Measurements from ENCODE around the gene PDZD2. TPM values are rescaled to one million over a fixed set of nuclear protein-coding genes. Genes with fewer than 3 reads are reported as not detected.

PDZD2 gene
- total and polyA plus RNA-seq, 7 donors, result 1.2 to 11.7 (median 7.1) TPM

DNA sequence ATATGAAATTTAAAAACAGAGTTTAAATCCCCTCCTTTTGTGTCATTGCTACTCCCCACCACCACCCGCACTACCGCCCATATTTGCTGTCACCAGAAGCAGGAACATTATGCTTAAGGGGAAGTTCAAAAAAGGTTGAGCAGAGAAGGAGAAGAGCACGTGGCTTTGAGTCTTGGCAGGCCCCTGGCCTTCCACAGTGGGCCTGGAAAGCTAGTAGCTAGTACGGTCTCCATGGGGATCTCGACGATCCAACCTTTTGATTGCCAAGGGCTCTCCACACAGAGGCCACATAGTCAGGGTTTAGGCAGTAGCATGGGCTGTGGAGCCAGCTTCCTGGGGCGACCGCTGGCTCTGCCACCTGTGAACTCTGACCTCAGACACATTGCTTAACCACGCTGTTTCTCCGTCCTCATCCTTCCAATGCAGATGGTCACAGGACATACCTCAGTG lies 445.1 kb downstream of the PDZD2 start:
- Histone ChIP-seq H3K4me1 (no peaks in the 10 kb centered on the region), H3K27me3 (no peaks in the 10 kb centered on the region), H3K36me3 (peaks cover 0 to 10% (median 0%) of the 10 kb centered on the region in 4 donors), H3K27ac (no peak overlapping the region), H3K4me3 (no peak overlapping the region), H3K9me3 (no peaks in the 10 kb centered on the region)
- intact Hi-C loops (cut with DNase I), result no loop called here
- TF ChIP-seq POLR2AphosphoS5 (IDR thresholded peaks at IDR 0.05) (no peak), EP300 (IDR thresholded peaks at IDR 0.05) (no peak), POLR2A (IDR thresholded peaks at IDR 0.05) (no peak)
- TF ChIP-seq, protein P1, sequence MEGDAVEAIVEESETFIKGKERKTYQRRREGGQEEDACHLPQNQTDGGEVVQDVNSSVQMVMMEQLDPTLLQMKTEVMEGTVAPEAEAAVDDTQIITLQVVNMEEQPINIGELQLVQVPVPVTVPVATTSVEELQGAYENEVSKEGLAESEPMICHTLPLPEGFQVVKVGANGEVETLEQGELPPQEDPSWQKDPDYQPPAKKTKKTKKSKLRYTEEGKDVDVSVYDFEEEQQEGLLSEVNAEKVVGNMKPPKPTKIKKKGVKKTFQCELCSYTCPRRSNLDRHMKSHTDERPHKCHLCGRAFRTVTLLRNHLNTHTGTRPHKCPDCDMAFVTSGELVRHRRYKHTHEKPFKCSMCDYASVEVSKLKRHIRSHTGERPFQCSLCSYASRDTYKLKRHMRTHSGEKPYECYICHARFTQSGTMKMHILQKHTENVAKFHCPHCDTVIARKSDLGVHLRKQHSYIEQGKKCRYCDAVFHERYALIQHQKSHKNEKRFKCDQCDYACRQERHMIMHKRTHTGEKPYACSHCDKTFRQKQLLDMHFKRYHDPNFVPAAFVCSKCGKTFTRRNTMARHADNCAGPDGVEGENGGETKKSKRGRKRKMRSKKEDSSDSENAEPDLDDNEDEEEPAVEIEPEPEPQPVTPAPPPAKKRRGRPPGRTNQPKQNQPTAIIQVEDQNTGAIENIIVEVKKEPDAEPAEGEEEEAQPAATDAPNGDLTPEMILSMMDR (IDR thresholded peaks at IDR 0.05), result no peak
- no peak for DNase-seq
- WGBS, 2 donors, result 83 to 88% methylated on average over 10 of the region's 10 CpGs

DNA sequence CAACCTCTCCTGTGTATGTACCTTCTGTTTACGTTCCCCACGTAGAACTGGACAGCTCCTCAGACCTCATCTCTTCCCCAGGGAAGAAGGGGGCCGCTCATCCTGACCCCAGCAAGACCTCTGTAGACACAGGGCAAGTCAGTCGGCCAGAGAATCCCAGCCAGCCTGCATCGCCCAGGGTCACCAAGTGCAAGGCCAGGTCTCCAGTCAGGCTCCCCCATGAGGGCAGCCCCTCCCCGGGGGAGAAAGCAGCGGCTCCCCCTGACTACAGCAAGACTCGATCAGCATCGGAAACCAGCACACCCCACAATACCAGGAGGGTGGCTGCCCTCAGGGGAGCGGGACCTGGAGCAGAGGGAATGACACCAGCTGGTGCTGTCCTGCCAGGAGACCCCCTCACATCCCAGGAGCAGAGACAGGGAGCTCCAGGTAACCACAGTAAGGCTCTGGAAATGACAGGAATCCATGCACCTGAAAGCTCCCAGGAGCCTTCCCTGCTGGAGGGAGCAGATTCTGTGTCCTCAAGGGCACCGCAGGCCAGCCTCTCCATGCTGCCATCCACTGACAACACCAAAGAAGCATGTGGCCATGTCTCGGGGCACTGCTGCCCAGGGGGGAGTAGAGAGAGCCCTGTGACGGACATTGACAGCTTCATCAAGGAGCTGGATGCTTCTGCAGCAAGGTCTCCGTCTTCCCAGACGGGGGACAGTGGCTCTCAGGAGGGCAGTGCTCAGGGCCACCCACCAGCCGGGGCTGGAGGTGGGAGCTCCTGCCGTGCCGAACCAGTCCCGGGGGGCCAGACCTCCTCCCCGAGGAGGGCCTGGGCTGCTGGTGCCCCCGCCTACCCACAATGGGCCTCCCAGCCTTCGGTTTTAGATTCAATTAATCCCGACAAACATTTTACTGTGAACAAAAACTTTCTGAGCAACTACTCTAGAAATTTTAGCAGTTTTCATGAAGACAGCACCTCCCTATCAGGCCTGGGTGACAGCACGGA lies 448.5 kb downstream of the PDZD2 start:
- H3K27ac ChIP-seq, result no peak overlapping the region
- DNase-seq, result no peak
- TF ChIP-seq POLR2A (IDR thresholded peaks at IDR 0.05) (no peak), POLR2AphosphoS5 (IDR thresholded peaks at IDR 0.05) (no peak), EP300 (IDR thresholded peaks at IDR 0.05) (no peak)
- TF ChIP-seq, protein P1 (IDR thresholded peaks at IDR 0.05), result no peak
- no peaks in the 10 kb centered on the region for H3K9me3 ChIP-seq
- H3K27me3 ChIP-seq, result no peaks in the 10 kb centered on the region
- peaks cover 0 to 18% (median 2%) of the 10 kb centered on the region in 4 donors for H3K36me3 ChIP-seq
- intact Hi-C loops (cut with DNase I), result no loop called here
- no peaks in the 10 kb centered on the region for H3K4me1 ChIP-seq
- 92 to 94% methylated on average over 24 of the region's 24 CpGs for WGBS, 2 donors
- H3K4me3 ChIP-seq, result no peak overlapping the region

DNA sequence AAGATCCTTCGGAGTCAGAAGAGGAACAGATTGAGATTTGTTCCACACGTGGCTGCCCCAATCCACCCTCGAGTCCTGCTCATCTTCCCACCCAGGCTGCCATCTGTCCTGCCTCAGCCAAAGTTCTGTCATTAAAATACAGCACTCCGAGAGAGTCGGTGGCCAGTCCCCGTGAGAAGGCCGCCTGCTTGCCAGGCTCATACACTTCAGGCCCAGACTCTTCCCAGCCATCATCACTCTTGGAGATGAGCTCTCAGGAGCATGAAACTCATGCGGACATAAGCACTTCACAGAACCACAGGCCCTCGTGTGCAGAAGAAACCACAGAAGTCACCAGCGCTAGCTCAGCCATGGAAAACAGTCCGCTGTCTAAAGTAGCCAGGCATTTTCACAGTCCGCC lies 449.3 kb downstream of the PDZD2 start:
- intact Hi-C loops (cut with DNase I), result no loop called here
- WGBS, 2 donors, result 92 to 93% methylated on average over 12 of the region's 12 CpGs
- no peak overlapping the region for H3K27ac ChIP-seq
- H3K36me3 ChIP-seq, result peaks cover 0 to 18% (median 2%) of the 10 kb centered on the region in 4 donors
- DNase-seq, result no peak
- H3K27me3 ChIP-seq, result no peaks in the 10 kb centered on the region
- no peak overlapping the region for H3K4me3 ChIP-seq
- H3K9me3 ChIP-seq, result no peaks in the 10 kb centered on the region
- H3K4me1 ChIP-seq, result peaks cover 0 to 7% (median 4%) of the 10 kb centered on the region in 4 donors
- TF ChIP-seq, protein P1 (IDR thresholded peaks at IDR 0.05), result no peak
- no peak for TF ChIP-seq POLR2A (IDR thresholded peaks at IDR 0.05)
- no peak for TF ChIP-seq EP300 (IDR thresholded peaks at IDR 0.05)
- TF ChIP-seq POLR2AphosphoS5 (IDR thresholded peaks at IDR 0.05), result no peak

DNA sequence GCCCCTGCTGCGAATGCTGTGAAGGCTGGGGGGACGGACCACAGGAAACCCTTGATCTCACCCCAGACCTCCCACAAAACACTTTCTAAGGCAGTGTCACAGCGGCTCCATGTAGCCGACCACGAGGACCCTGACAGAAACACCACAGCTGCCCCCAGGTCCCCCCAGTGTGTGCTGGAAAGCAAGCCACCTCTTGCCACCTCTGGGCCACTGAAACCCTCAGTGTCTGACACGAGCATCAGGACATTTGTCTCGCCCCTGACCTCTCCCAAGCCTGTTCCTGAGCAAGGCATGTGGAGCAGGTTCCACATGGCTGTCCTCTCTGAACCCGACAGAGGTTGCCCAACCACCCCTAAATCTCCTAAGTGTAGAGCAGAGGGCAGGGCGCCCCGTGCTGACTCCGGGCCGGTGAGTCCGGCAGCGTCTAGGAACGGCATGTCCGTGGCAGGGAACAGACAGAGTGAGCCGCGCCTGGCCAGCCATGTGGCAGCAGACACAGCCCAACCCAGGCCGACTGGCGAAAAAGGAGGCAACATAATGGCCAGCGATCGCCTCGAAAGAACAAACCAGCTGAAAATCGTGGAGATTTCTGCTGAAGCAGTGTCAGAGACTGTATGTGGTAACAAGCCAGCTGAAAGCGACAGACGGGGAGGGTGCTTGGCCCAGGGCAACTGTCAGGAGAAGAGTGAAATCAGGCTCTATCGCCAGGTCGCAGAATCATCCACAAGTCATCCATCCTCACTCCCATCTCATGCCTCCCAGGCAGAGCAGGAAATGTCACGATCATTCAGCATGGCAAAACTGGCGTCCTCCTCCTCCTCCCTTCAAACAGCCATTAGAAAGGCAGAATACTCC lies 450.4 kb downstream of the PDZD2 start:
- Histone ChIP-seq H3K27ac (no peak overlapping the region), H3K36me3 (peaks cover 0 to 23% (median 2%) of the 10 kb centered on the region in 4 donors), H3K4me1 (peaks cover 0 to 10% (median 4%) of the 10 kb centered on the region in 4 donors), H3K27me3 (no peaks in the 10 kb centered on the region), H3K9me3 (no peaks in the 10 kb centered on the region), H3K4me3 (no peak overlapping the region)
- intact Hi-C loops (cut with DNase I), result no loop called here
- WGBS, 2 donors, result 92% methylated on average over 30 of the region's 30 CpGs
- DNase-seq, result no peak
- TF ChIP-seq, protein P1 (IDR thresholded peaks at IDR 0.05), result no peak
- peak in 1 of 4 donors; percentile 3 for TF ChIP-seq POLR2AphosphoS5 (IDR thresholded peaks at IDR 0.05)

All from sigmoid colon (tissue), 7 donors.